Daoy (cell line): ENCODE data around the gene DLK2. TPM values are rescaled to one million over a fixed set of nuclear protein-coding genes. Genes with fewer than 3 reads are reported as not detected.
"Not testable (repeated sequence)": the region's sequence is repeated elsewhere in the genome, so short reads cannot be mapped to it uniquely, and the experiment has no call there.

Experiments
- DNase-seq: peaks from one replicate; pipeline ENCODE4 v3.0.0-alpha.2; 2015; ENCODE audit warnings: low read depth
- total RNA-seq: library from RNA; depleted of rRNA; stranded (reverse); fragments of >200 nt; shearing (Covaris generic); gene quantifications from 2 replicates; pipeline ENCODE4 v1.2.3, GENCODE V29; 2014; rRNA removed

Gene DLK2
- total RNA-seq, 1 experiment from 2014 or later: 1.4 TPM

DNA sequence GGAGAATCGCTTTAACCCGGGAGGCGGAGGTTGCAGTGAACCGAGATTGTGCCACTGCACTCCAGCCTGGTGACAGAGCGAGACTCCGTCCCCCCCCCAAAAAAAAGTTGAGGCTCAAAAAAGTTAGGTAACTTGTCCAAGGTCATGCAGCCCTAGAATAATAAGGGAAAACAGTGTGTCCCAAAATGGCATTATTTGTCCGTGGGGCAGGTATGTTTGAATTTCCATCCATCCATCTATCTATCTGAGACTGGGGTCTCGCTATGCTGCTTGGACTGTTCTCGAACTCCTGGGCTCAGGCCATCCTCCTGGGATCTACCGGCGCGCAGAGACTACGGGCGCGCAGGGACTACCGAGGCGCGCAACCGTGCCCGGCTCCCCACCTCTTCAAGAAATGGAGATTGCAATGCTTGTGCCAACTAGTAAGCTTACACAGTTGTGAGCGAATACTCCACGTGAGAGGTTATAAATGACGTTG, 28.4 kb downstream of the DLK2 start:
- no peak for DNase-seq

DNA sequence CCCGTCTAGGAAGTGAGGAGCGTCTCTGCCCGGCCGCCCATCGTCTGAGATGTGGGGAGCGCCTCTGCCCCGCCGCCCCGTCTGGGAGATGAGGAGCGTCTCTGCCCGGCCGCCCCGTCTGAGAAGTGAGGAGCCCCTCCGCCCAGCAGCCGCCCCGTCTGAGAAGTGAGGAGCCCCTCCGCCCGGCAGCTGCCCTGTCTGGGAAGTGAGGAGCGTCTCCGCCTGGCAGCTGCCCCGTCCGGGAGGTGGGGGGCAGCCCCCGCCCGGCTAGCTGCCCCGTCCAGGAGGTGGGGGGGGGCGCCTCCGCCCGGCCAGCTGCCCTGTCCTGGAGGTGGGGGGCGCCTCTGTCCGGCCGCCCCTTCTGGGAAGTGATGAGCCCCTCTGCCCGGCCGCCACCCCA, 30.3 kb downstream of the DLK2 start:
- not testable (repeated sequence) for DNase-seq

DNA sequence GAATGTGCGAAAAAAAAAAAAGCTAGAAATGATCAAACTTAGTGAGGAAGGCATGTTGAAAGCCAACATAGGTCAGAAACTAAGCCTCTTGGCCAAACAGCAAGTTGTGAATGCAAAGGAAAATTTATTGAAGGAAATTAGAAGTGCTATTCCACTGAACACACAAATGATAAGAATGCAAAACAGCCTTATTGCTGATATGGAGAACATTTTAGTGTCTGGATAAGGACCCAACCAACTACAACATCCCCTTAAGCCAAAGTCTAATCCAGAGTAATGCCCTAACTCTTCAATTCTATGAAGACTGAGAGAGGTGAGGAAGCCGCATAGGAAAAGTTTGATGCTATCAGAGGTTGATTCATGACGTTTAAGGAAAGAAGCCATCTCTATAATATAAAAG, 33.5 kb downstream of the DLK2 start:
- no peak for DNase-seq

DNA sequence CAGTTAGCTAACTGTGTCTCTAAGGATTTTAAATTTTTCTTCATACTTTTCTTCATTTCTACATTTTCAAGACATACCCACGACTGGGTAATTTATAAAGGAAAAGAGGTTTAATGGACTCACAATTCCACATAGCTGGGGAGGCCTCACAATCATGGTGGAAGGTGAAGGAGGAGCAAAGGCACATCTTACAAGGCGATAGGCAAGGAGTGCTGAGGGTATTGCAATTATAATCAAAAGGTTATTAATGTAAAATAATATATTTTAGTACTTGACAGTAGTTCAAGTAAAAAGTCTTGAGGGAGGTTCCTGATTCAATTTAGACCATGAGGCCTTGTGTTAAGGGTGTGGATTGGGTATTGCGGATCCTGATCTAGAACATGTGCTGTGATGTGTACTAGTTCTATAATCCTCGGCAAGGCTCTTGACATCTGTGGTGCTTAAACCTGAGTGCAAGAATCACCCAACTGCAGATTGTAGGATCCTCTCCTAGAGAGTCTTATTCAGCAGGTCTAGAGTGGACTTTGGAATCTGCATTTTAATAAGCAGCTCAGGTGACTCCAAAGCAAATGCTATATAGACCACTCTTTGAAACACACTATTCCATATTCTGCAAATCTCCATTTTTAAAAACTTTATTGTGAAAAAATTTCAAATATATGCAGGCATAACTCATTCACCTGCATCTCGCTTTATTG, 35.2 kb downstream of the DLK2 start:
- DNase-seq: no peak

DNA sequence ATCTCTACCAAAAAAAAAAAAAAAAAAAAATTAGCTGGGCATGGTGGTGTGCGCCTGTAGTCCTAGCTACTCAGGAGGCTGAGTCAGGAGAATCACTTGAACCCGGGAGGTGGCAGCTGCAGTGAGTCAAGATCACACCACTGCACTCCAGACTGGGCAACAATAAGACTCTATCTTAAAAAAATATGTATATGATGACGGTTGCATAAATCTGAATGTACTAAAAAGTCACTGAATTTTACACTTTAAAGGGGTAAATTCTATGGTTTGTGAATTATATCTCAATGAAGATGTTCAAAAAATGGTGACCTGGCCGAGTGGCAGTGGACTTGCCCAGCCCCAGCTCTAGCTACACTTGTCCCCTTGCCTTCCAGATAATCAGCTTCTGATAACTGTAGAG, 38.4 kb downstream of the DLK2 start:
- DNase-seq: no peak

DNA sequence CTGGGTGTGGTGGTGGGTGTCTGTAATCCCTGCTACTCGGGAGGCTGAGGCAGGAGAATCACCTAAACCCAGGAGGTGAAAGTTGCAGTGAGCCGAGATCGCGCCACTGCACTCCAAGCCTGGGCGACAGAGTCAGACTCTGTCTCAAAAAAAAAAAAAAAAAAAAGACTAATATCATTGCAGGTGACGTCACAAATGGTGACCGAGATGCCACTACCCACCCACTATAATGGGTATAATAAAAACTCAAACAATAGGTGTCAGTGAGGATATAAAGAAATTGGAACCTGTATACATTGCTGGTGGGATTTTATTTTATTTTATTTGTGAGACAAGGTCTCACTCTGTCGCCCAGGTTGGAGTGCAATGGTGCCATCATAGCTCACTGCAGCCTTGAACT, 40.1 kb downstream of the DLK2 start:
- DNase-seq: not testable (repeated sequence)

DNA sequence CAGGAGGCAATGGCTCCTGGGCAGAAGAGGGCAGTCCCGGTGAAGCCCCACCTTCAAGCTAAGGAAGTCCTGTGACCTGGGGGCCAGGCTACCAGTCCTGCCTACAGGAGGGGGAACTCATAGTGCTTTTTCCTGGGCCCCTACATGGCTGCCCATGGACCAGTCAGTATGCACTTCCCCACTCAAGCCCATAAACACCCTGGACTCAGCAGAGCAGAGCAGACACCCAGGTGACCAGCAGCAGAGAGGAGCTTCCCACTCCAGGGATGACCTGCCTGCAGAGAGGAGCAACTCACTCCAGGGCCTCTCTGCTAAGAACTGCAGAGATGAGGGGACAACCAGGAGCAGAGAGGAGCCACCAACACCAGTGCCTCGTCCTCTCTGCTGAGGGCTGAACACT, 42.3 kb downstream of the DLK2 start:
- DNase-seq: no peak

DNA sequence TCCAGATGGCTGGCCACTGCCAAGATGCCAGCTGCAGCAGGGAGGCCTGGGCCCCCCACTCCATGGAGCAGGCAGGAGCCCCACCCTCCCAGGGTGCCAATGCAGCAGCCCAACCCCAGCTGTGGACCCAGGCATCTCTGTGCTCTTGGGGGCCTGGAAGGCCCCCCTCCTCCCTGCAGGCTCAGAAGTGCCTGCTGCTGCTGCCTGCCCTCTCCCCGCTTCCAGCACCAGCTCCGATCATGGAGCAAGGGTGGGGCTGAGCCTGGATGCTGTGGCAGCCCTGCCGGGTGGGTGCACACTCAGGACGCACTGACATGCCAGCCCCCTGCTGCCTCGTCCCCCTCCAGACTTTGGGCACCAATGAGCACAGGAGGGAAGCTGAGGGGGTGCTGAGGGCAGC, 42.8 kb downstream of the DLK2 start:
- DNase-seq: no peak

DNA sequence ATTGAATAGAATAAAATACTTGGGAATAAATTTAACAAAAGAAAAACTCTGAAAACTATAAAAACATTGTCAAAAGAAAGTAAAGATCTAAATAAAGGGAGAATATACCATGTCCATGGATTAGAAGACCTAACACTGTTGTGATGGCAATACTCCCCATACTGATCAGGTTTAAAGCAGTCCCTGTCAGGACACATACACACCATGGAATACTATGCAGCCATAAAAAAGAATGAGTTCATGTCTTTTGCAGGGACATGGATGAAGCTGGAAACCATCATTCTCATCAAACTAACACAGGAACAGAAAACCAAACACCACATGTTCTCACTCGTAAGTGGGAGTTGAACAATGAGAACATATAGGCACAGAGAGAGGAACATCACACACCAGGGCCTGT, 44.6 kb downstream of the DLK2 start:
- not testable (repeated sequence) for DNase-seq

DNA sequence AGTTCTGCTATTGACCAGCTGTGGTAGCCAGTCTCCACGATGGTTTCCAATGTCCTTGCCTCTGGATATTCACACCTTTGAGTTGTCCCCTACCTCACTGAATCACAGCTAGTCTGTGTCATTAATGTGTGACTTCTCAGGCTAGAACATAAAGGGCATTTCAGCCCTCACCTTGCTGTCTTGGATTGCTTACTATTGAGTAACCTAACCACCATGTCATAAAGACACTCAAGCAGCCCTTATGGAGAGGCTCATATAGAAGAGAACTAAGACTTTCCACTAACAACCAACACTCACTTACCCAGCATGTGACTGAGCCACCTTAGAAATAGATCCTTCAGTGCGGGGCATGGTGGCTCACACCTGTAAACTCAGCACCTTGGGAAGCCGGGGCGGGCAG, 47.1 kb downstream of the DLK2 start:
- DNase-seq: no peak

DNA sequence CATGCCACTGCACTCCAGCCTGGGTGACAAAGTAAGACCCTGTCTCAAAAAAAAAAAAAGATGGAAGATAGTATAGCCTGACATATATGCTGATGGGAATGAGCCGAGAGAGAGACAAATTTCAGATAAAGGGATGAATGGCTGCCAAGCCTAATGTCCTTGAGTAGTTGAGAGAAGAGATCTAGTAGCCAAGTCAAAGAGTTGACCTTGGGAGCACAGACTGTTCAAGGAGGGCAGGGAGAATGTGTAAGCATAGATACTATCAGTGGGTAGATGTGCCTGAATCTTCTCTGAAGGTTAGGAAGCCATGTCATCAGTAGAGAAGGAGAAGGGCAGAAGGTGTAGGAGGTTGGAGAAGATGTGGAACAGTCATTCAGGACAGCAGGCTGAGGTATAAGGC, 48.1 kb downstream of the DLK2 start:
- DNase-seq: no peak

DNA sequence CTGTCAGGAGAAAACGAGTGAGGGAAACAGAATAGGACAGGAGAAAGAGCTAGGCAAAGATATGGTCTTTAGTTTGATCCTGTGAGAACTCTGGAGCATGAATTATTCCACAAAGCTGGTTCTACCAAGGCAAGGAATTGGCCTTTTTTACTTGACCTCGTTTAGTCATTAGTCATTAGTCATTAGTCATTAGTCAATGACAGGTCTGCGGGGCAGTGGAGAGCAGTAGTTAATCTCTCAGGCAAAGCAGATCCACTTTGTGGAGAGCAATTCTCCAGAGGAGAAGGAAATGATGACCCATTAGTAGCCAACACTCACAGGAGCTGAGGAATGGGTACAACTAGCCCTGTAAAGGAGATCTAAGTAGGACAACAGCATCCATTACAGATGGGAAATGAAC, 50.0 kb downstream of the DLK2 start:
- DNase-seq: no peak

DNA sequence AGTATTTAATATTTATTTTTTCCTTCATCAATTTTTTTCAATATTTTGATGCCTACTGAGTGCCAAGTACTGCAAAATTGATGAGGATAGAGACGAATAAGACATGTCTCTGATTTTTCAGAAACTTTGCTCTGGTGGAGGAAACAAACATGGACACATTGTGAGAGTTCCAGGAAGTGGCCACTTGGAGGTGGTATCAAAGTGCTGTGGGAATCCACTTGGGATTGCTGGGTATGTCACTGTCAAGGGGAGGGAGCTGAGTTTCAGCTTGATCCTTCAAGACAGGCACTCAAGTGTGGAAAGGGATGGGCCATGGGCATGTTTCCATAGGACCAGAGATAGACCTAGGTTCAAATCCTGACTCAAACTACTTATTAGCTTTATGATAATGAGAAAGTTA, 52.5 kb downstream of the DLK2 start:
- DNase-seq: no peak

DNA sequence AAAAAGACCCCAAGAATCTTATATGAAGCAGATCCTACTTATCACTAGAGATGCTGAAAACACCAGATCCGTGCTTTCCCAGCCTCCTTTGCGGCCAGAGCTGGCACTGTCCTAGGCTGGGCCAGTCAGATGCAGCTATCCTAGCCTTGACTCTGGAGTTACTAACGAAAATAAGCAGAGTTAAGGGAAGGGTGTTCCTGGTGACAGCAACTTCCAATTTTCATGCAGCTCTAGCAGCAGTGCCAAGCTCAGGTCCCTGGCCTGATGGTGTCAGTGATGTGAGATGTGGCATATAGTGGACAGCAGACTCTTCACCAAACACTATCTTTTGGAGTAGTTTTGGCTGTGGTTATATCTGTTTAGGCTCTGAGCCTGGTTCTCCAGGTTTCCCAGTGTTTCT, 53.6 kb downstream of the DLK2 start:
- DNase-seq: no peak

Other genes with a start within 250 kb of the DLK2 start
- 57.3 and 66.3 TPM in 2 replicates for gene DNPH1, start 226.1 kb downstream of the DLK2 start, total RNA-seq
- 0.30 TPM in 1 of 2 replicates, not detected in the other for gene TTBK1, start 212.1 kb downstream of the DLK2 start, total RNA-seq
- not detected in 2 replicates for gene SLC22A7, start 157.3 kb downstream of the DLK2 start, total RNA-seq
- 0.34 TPM in 1 of 2 replicates, not detected in the other for gene CRIP3, start 146.7 kb downstream of the DLK2 start, total RNA-seq
- 6.7 and 7.8 TPM in 2 replicates for gene ZNF318, start 85.9 kb downstream of the DLK2 start, total RNA-seq
- 7.9 and 32.4 TPM in 2 replicates for gene ABCC10, start 28.0 kb downstream of the DLK2 start, total RNA-seq
- 16.8 and 16.9 TPM in 2 replicates for gene TJAP1, start 22.0 kb upstream of the DLK2 start, total RNA-seq
- gene LRRC73, start 54.8 kb upstream of the DLK2 start, total RNA-seq: 2.1 TPM in 1 of 2 replicates, not detected in the other
- gene YIPF3, start 61.4 kb upstream of the DLK2 start, total RNA-seq: 127 and 129 TPM in 2 replicates
- 71.7 and 72.6 TPM in 2 replicates for gene POLR1C, start 61.5 kb upstream of the DLK2 start, total RNA-seq
- 57.6 and 62.1 TPM in 2 replicates for gene XPO5, start 120.5 kb upstream of the DLK2 start, total RNA-seq
- 14.3 and 14.7 TPM in 2 replicates for gene POLH, start 120.6 kb upstream of the DLK2 start, total RNA-seq
- gene GTPBP2, start 173.7 kb upstream of the DLK2 start, total RNA-seq: 50.3 and 55.5 TPM in 2 replicates
- 24.1 and 59.5 TPM in 2 replicates for gene MAD2L1BP, start 180.3 kb upstream of the DLK2 start, total RNA-seq
- gene RSPH9, start 189.5 kb upstream of the DLK2 start, total RNA-seq: not detected in 2 replicates
- 70.7 and 77.8 TPM in 2 replicates for gene MRPS18A, start 232.2 kb upstream of the DLK2 start, total RNA-seq